Vagina (tissue), 2 donors: Measurements from ENCODE around the gene ASIC1. TPM values are rescaled to one million over a fixed set of nuclear protein-coding genes. Genes with fewer than 3 reads are reported as not detected.
A peak's percentile ranks its signal among the peaks of the same experiment; 100 is the strongest.

Source experiments
- DNase-seq, 2 donors: peaks; one replicate each; pipeline ENCODE4 v3.0.0-alpha.2; 2017; ENCODE audit errors: extremely low spot score in 2 of 2
- H3K27ac ChIP-seq: fragments of 200-600 bp; sonication (generic); one replicate; pipeline ENCODE4 v1.5.1; 2019
- H3K27me3 ChIP-seq: fragments of 200-600 bp; sonication (generic); one replicate; pipeline ENCODE4 v1.5.1; 2019
- H3K36me3 ChIP-seq, 2 donors: fragments of 200-600 bp; sonication (generic); one replicate each; pipeline ENCODE4 v1.5.1; 2017 to 2019
- H3K4me1 ChIP-seq: fragments of 200-600 bp; sonication (generic); one replicate; pipeline ENCODE4 v1.5.1; 2019
- H3K4me3 ChIP-seq, 2 donors: fragments of 200-600 bp; sonication (generic); 1 replicate in 1 of 2; 2 replicates in 1 of 2; pipeline ENCODE4 v1.5.1; 2016 to 2019
- H3K9me3 ChIP-seq: fragments of 200-600 bp; sonication (generic); one replicate; pipeline ENCODE4 v1.5.1; 2019
- CTCF ChIP-seq, 3 experiments: fragments of 450-650 bp in 2 of 3; fragments of 200-600 bp in 1 of 3; sonication (generic) in 1 of 3; IDR thresholded peaks; one replicate each; pipeline ENCODE4 v1.5.1; 2017 to 2019; ENCODE audit warnings: antibody characterized with exemption in 3 of 3, mild to moderate bottlenecking in 2 of 3, moderate library complexity in 2 of 3
- POLR2A ChIP-seq, 2 donors: fragments of 450-650 bp; IDR thresholded peaks; one replicate each; pipeline ENCODE4 v1.6.1; 2017; ENCODE audit warnings: antibody characterized with exemption in 2 of 2, mild to moderate bottlenecking in 2 of 2, moderate library complexity in 2 of 2
- POLR2AphosphoS5 ChIP-seq, 2 donors: sonication (generic); formaldehyde crosslinking; IDR thresholded peaks; one replicate each; pipeline ENCODE4 v1.9.0; 2017; ENCODE audit warnings: antibody characterized with exemption in 2 of 2, mild to moderate bottlenecking in 2 of 2, low read depth in 1 of 2; ENCODE audit not compliant: insufficient read depth in 1 of 2
- intact Hi-C: fragments of 100-400 bp; cut with DNase I; formaldehyde crosslinking; loops from one replicate; pipeline ENCODE4 v1.15.1; 2023
- total RNA-seq: library from RNA; depleted of rRNA; stranded (reverse); fragments of >200 nt; gene quantifications from one replicate; pipeline ENCODE4 v1.2.3, GENCODE V29; 2016

The ASIC1 gene
- total RNA-seq, 1 donor from 2014 or later = 2.9 TPM

GRCh38 chr12:50090391-50090790 is 33.0 kb downstream of the ASIC1 start:
- no peak overlapping the region for H3K27ac ChIP-seq
- H3K4me1 ChIP-seq = peaks cover 8% of the 10 kb centered on the region
- H3K4me3 ChIP-seq = no peak overlapping the region
- DNase-seq = no peak
- TF ChIP-seq CTCF (IDR thresholded peaks at IDR 0.05) (no peak), POLR2A (IDR thresholded peaks at IDR 0.05) (no peak), POLR2AphosphoS5 (IDR thresholded peaks at IDR 0.05; ENCODE audit: insufficient read depth in 1 of 2, low read depth in 1 of 2) (no peak)
- peaks cover 2 to 83% of the 10 kb centered on the region in 2 donors for H3K36me3 ChIP-seq
- intact Hi-C loops = no loop called here
- no peaks in the 10 kb centered on the region for H3K9me3 ChIP-seq
- no peaks in the 10 kb centered on the region for H3K27me3 ChIP-seq

- DNase-seq = no peak
- Histone ChIP-seq H3K4me1 (peaks cover 4% of the 10 kb centered on the region), H3K27ac (no peak overlapping the region), H3K4me3 (no peak overlapping the region), H3K9me3 (no peaks in the 10 kb centered on the region), H3K27me3 (no peaks in the 10 kb centered on the region), H3K36me3 (peaks cover 4 to 60% of the 10 kb centered on the region in 2 donors)
- no peak for TF ChIP-seq POLR2AphosphoS5 (IDR thresholded peaks at IDR 0.05; ENCODE audit: insufficient read depth in 1 of 2, low read depth in 1 of 2)
- no peak for TF ChIP-seq POLR2A (IDR thresholded peaks at IDR 0.05)
- no peak for TF ChIP-seq CTCF (IDR thresholded peaks at IDR 0.05)
- intact Hi-C loops = no loop called here
Measured at GRCh38 chr12:50097952-50098351, 40.6 kb downstream of the ASIC1 start.

- Histone ChIP-seq H3K27ac (peak overlapping the region; percentile 43), H3K4me3 (no peak overlapping the region), H3K9me3 (no peaks in the 10 kb centered on the region), H3K27me3 (no peaks in the 10 kb centered on the region), H3K4me1 (peaks cover 16% of the 10 kb centered on the region), H3K36me3 (peaks cover 4 to 45% of the 10 kb centered on the region in 2 donors)
- no peak for TF ChIP-seq POLR2AphosphoS5 (IDR thresholded peaks at IDR 0.05; ENCODE audit: insufficient read depth in 1 of 2, low read depth in 1 of 2)
- no peak for TF ChIP-seq POLR2A (IDR thresholded peaks at IDR 0.05)
- TF ChIP-seq CTCF (IDR thresholded peaks at IDR 0.05) = no peak
- no peak for DNase-seq
- intact Hi-C loops = no loop called here
Measured at GRCh38 chr12:50099302-50100008, 42.1 kb downstream of the ASIC1 start.

GRCh38 chr12:50100561-50100960 is 43.2 kb downstream of the ASIC1 start:
- Histone ChIP-seq H3K4me3 (no peak overlapping the region), H3K9me3 (no peaks in the 10 kb centered on the region), H3K36me3 (peaks cover under 1 to 34% of the 10 kb centered on the region in 2 donors), H3K4me1 (peaks cover 19% of the 10 kb centered on the region), H3K27ac (no peak overlapping the region), H3K27me3 (no peaks in the 10 kb centered on the region)
- no peak for TF ChIP-seq POLR2A (IDR thresholded peaks at IDR 0.05)
- no peak for TF ChIP-seq POLR2AphosphoS5 (IDR thresholded peaks at IDR 0.05; ENCODE audit: insufficient read depth in 1 of 2, low read depth in 1 of 2)
- no peak for TF ChIP-seq CTCF (IDR thresholded peaks at IDR 0.05)
- intact Hi-C loops = no loop called here
- no peak for DNase-seq

GRCh38 chr12:50101663-50102062 is 44.3 kb downstream of the ASIC1 start:
- Histone ChIP-seq H3K4me1 (peaks cover 19% of the 10 kb centered on the region), H3K4me3 (no peak overlapping the region), H3K9me3 (no peaks in the 10 kb centered on the region), H3K27me3 (no peaks in the 10 kb centered on the region), H3K27ac (no peak overlapping the region), H3K36me3 (peaks cover 0 to 23% of the 10 kb centered on the region in 2 donors)
- TF ChIP-seq POLR2AphosphoS5 (IDR thresholded peaks at IDR 0.05; ENCODE audit: insufficient read depth in 1 of 2, low read depth in 1 of 2) (no peak), CTCF (IDR thresholded peaks at IDR 0.05) (peak in 1 of 3 experiments; percentile 27)
- DNase-seq = no peak
- intact Hi-C loops = no loop called here
